IPS-18a (cell line): Measurements from ENCODE around the gene PCYT1B.

Experiments used
- H3K27ac ChIP-seq: one replicate; pipeline ENCODE4 v1.5.1; 2013; ENCODE audit warnings: low read length
- H3K27me3 ChIP-seq: one replicate; pipeline ENCODE4 v1.6.1; 2013; ENCODE audit warnings: mild to moderate bottlenecking, low read length; ENCODE audit not compliant: control insufficient read depth, insufficient read depth
- H3K36me3 ChIP-seq: one replicate; pipeline ENCODE4 v1.6.1; 2013; ENCODE audit warnings: low read depth, low read length; ENCODE audit not compliant: control insufficient read depth
- H3K4me1 ChIP-seq: one replicate; pipeline ENCODE4 v1.6.1; 2013; ENCODE audit warnings: low read depth, low read length; ENCODE audit not compliant: control insufficient read depth
- H3K4me3 ChIP-seq: one replicate; pipeline ENCODE4 v1.5.1; 2013; ENCODE audit warnings: low read length
- H3K9ac ChIP-seq: one replicate; pipeline ENCODE4 v1.6.1; 2013; ENCODE audit warnings: mild to moderate bottlenecking, low read length, moderate library complexity
- H3K9me3 ChIP-seq: one replicate; pipeline ENCODE4 v1.6.1; 2013; ENCODE audit warnings: low read depth, low read length; ENCODE audit not compliant: control insufficient read depth

Gene PCYT1B

GRCh38 chrX:24647257-24648058, at the start of gene PCYT1B:
Gene PCYT1B (minus strand): TSS chrX:24647347. CDS start chrX:24647105, 242 bp downstream.
- Histone ChIP-seq H3K9ac (peak within 1 kb of the TSS; percentile 92), H3K9me3 (no peaks in the 10 kb centered on the region), H3K4me1 (peaks cover 38% of the 10 kb centered on the region), H3K36me3 (no peaks in the 10 kb centered on the region), H3K27me3 (no peaks in the 10 kb centered on the region), H3K4me3 (peak within 1 kb of the TSS; percentile 83), H3K27ac (peak within 1 kb of the TSS; percentile 96)

- H3K4me1 ChIP-seq, result peaks cover 16% of the 10 kb centered on the region
- no peak overlapping the region for H3K4me3 ChIP-seq
- peaks cover 33% of the 10 kb centered on the region for H3K36me3 ChIP-seq
- H3K27me3 ChIP-seq, result no peaks in the 10 kb centered on the region
- no peak overlapping the region for H3K9ac ChIP-seq
- no peak overlapping the region for H3K27ac ChIP-seq
- no peaks in the 10 kb centered on the region for H3K9me3 ChIP-seq
These were observed 49.1 kb upstream of the PCYT1B start for GRCh38 chrX:24696294-24696693.

DNA sequence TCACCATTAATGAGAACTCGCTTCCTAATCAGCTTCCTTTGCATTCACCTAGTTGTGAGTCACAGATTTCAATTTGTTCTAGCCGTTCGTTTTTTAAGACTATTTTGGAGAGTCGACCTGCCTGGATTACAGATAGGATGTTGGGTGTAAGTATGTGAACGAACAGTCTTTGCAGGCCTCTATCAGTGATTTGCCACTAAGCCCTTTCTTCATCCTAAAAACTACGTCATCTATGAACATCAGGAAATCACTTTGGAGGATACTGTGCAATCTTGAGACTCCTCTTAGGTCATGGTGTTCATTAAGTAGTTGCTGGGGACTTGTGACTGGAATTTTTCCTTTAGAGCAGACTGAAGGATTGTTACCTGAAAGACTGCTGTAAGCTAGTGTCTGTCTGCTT, 47.7 kb upstream of the PCYT1B start:
- no peak overlapping the region for H3K27ac ChIP-seq

GRCh38 chrX:24693453-24694202, 46.5 kb upstream of the PCYT1B start, which contains the start of gene POLA1:
Gene POLA1 (plus strand): TSS chrX:24693918. CDS start chrX:24693962, 44 bp downstream.
- Histone ChIP-seq H3K27ac (peak within 1 kb of the TSS; percentile 72), H3K9me3 (no peaks in the 10 kb centered on the region), H3K4me1 (peaks cover 16% of the 10 kb centered on the region), H3K27me3 (no peaks in the 10 kb centered on the region), H3K9ac (peak within 1 kb of the TSS; percentile 98), H3K36me3 (peaks cover 14% of the 10 kb centered on the region), H3K4me3 (peak within 1 kb of the TSS; percentile 99)

More for the DNA sequence above, 47.7 kb upstream of the PCYT1B start:
- no peaks in the 10 kb centered on the region for H3K9me3 ChIP-seq
- H3K27me3 ChIP-seq, result no peaks in the 10 kb centered on the region
- H3K36me3 ChIP-seq, result peaks cover 19% of the 10 kb centered on the region
- H3K9ac ChIP-seq, result peak overlapping the region; percentile 98
- peak overlapping the region; percentile 99 for H3K4me3 ChIP-seq
- H3K4me1 ChIP-seq, result peaks cover 16% of the 10 kb centered on the region

DNA sequence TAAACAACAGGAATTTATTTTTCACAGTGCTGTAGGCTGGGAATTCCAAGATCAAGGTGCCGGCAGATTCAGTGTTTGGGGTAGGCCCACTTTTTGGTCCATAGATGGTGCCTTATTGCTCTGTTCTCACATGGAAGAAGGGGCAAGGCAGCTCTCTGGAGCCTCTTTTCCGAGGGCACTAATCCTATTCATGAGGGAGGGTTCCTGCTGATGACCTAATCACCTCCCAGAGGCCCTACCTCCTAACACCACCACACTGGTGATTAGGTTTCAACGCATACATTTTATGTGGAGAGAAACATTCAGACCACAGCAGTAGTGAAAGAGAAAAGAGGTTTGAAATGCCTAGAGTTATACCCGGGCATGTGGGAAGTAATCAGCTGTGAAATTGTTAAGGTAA, 45.2 kb upstream of the PCYT1B start:
- Histone ChIP-seq H3K4me3 (peak overlapping the region; percentile 99), H3K9me3 (no peaks in the 10 kb centered on the region), H3K36me3 (peaks cover 13% of the 10 kb centered on the region), H3K27me3 (no peaks in the 10 kb centered on the region), H3K27ac (no peak overlapping the region), H3K9ac (no peak overlapping the region), H3K4me1 (peaks cover 16% of the 10 kb centered on the region)

- no peaks in the 10 kb centered on the region for H3K36me3 ChIP-seq
- H3K9ac ChIP-seq, result no peak overlapping the region
- H3K9me3 ChIP-seq, result no peaks in the 10 kb centered on the region
- H3K27me3 ChIP-seq, result no peaks in the 10 kb centered on the region
- H3K4me1 ChIP-seq, result no peaks in the 10 kb centered on the region
- H3K27ac ChIP-seq, result no peak overlapping the region
- H3K4me3 ChIP-seq, result no peak overlapping the region
These were observed 36.9 kb upstream of the PCYT1B start for GRCh38 chrX:24684048-24684447.

GRCh38 chrX:24682739-24683432, 35.7 kb upstream of the PCYT1B start:
- H3K4me1 ChIP-seq, result no peaks in the 10 kb centered on the region
- no peak overlapping the region for H3K27ac ChIP-seq
- H3K27me3 ChIP-seq, result no peaks in the 10 kb centered on the region
- H3K9ac ChIP-seq, result no peak overlapping the region
- H3K4me3 ChIP-seq, result no peak overlapping the region
- H3K9me3 ChIP-seq, result no peaks in the 10 kb centered on the region
- H3K36me3 ChIP-seq, result no peaks in the 10 kb centered on the region

DNA sequence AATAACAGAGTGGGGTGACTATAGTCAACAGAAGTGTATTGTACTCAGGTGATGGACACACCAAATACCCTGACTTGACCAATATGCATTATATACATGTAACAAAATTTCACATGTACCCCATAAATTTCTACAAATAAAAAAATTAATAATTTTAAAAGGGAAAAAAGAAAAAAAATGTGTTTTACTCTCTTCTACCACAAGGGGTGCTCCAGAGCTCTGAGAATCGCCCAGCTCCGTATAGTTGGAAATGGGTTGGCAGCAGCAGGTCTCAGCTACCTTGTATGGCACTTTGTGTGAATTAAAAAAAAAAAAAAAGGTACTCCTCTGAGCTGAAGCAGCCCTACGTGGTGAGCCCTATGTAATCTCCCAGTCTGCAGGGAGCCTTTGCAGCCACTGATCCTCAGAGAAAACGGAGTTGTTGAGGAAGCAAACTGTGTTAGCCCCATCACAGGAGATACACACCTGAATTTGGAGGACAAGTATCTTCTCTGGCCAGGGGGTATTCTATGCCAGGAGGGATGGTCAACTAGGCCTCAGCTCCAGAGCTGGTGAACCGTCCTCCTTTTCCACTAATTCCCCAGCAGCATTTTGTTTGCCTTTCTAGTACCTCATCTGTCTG, 29.4 kb upstream of the PCYT1B start:
- H3K27me3 ChIP-seq, result no peaks in the 10 kb centered on the region
- H3K4me3 ChIP-seq, result no peak overlapping the region
- H3K36me3 ChIP-seq, result no peaks in the 10 kb centered on the region
- no peak overlapping the region for H3K27ac ChIP-seq
- no peak overlapping the region for H3K9ac ChIP-seq
- peaks cover 17% of the 10 kb centered on the region for H3K4me1 ChIP-seq
- H3K9me3 ChIP-seq, result no peaks in the 10 kb centered on the region

GRCh38 chrX:24673424-24673823, 26.3 kb upstream of the PCYT1B start:
- no peak overlapping the region for H3K9ac ChIP-seq
- H3K27ac ChIP-seq, result no peak overlapping the region
- no peaks in the 10 kb centered on the region for H3K36me3 ChIP-seq
- no peak overlapping the region for H3K4me3 ChIP-seq
- H3K4me1 ChIP-seq, result peaks cover 17% of the 10 kb centered on the region
- no peaks in the 10 kb centered on the region for H3K9me3 ChIP-seq
- no peaks in the 10 kb centered on the region for H3K27me3 ChIP-seq

- H3K9ac ChIP-seq, result no peak overlapping the region
- H3K27ac ChIP-seq, result no peak overlapping the region
- no peaks in the 10 kb centered on the region for H3K9me3 ChIP-seq
- no peaks in the 10 kb centered on the region for H3K27me3 ChIP-seq
- H3K36me3 ChIP-seq, result no peaks in the 10 kb centered on the region
- H3K4me3 ChIP-seq, result no peak overlapping the region
- peaks cover 17% of the 10 kb centered on the region for H3K4me1 ChIP-seq
These were observed 25.6 kb upstream of the PCYT1B start for GRCh38 chrX:24672701-24673190.

- peaks cover 10% of the 10 kb centered on the region for H3K4me1 ChIP-seq
- H3K27me3 ChIP-seq, result no peaks in the 10 kb centered on the region
- no peak overlapping the region for H3K4me3 ChIP-seq
- H3K9ac ChIP-seq, result no peak overlapping the region
- H3K9me3 ChIP-seq, result no peaks in the 10 kb centered on the region
- no peak overlapping the region for H3K27ac ChIP-seq
- no peaks in the 10 kb centered on the region for H3K36me3 ChIP-seq
These were observed 21.0 kb upstream of the PCYT1B start for GRCh38 chrX:24668111-24668510.
